GM12878 (cell line): ENCODE data around the gene SHQ1. TPM values are rescaled to one million over a fixed set of nuclear protein-coding genes. Genes with fewer than 3 reads are reported as not detected.

Experiments
- BCL11A ChIP-seq: IDR thresholded peaks from 2 replicates; pipeline ENCODE4 v1.6.1; 2011; ENCODE audit warnings: low read depth, low read length
- BHLHE40 ChIP-seq, 2 experiments: fragments of 450-650 bp in 1 of 2; IDR thresholded peaks; 2 replicates each; pipeline ENCODE4 v1.6.1; 2011 to 2017; ENCODE audit warnings: low read depth in 2 of 2, borderline replicate concordance in 1 of 2, improper control_type of control experiment in 1 of 2, low read length in 1 of 2, mild to moderate bottlenecking in 1 of 2
- FOXM1 ChIP-seq: IDR thresholded peaks from 2 replicates; pipeline ENCODE4 v1.6.1; 2012; ENCODE audit warnings: low read depth, mild to moderate bottlenecking, inconsistent platforms, low read length, moderate library complexity
- HCFC1 ChIP-seq: fragments of 150-350 bp; IDR thresholded peaks from 2 replicates; pipeline ENCODE4 v1.6.1; 2014; ENCODE audit warnings: low read length
- HDGF ChIP-seq: fragments of 450-650 bp; IDR thresholded peaks from 2 replicates; pipeline ENCODE4 v1.6.1; 2016; ENCODE audit warnings: antibody characterized with exemption
- KLF5 ChIP-seq: fragments of 450-650 bp; IDR thresholded peaks from 2 replicates; pipeline ENCODE4 v1.6.1; 2014; ENCODE audit warnings: mild to moderate bottlenecking; ENCODE audit not compliant: partially characterized antibody
- LARP7 ChIP-seq: fragments of 450-650 bp; IDR thresholded peaks from 2 replicates; pipeline ENCODE4 v1.6.1; 2017; ENCODE audit warnings: mild to moderate bottlenecking
- NR2C1 ChIP-seq: fragments of 450-650 bp; IDR thresholded peaks from 2 replicates; pipeline ENCODE4 v1.6.1; 2017; ENCODE audit warnings: antibody characterized with exemption, mild to moderate bottlenecking, moderate library complexity
- RAD51 ChIP-seq: fragments of 450-650 bp; IDR thresholded peaks from 2 replicates; pipeline ENCODE4 v1.6.1; 2016; ENCODE audit warnings: moderate library complexity, mild to moderate bottlenecking, inconsistent platforms
- RCOR1 ChIP-seq: conservative IDR thresholded peaks from 2 replicates; pipeline ENCODE4 v1.6.1; 2012; ENCODE audit warnings: low read depth, low read length, improper control_type of control experiment
- USF2 ChIP-seq: IDR thresholded peaks from 2 replicates; pipeline ENCODE4 v1.6.1; 2011; ENCODE audit warnings: low read depth, low read length, improper control_type of control experiment, borderline replicate concordance
- WRNIP1 ChIP-seq: IDR thresholded peaks from 2 replicates; pipeline ENCODE4 v1.6.1; 2011; ENCODE audit warnings: low read depth, low read length, improper control_type of control experiment, borderline replicate concordance
- ZSCAN29 ChIP-seq: fragments of 450-650 bp; IDR thresholded peaks from 2 replicates; pipeline ENCODE4 v1.6.1; 2017; ENCODE audit warnings: mild to moderate bottlenecking, moderate library complexity
- polyA plus RNA-seq, 11 experiments: library from polyadenylated mRNA; depleted of rRNA in 4 of 11; unstranded in 6 of 11; stranded (reverse) in 5 of 11; fragments of >200 nt; fragmentation: Nextera tagmentation in 4 of 11; fragmentation: Illumina TruSeq in 1 of 11; extraction: Ambion mirVana in 4 of 11; extraction: Trizol in 1 of 11; gene quantifications; 1 replicate in 1 of 11; 2 replicates in 10 of 11; pipeline versions ENCODE4 v1.2.1 to v1.2.3, GENCODE V29; 2011 to 2016; ENCODE audit warnings: inconsistent platforms in 2 of 11, missing spikeins in 2 of 11, low read depth in 1 of 11
- total RNA-seq, 4 experiments: library from RNA; depleted of rRNA in 3 of 4; stranded (reverse); fragments of >200 nt in 3 of 4; fragmentation: Illumina TruSeq in 1 of 4; extraction: Trizol in 1 of 4; gene quantifications; 2 replicates each; pipeline versions ENCODE4 v1.2.1 to v1.2.3, GENCODE V29; 2013 to 2021
- TF ChIP-seq, protein P1 (sequence below): fragments of 450-650 bp; IDR thresholded peaks from 2 replicates; pipeline ENCODE4 v1.6.1; 2017; ENCODE audit warnings: antibody characterized with exemption, mild to moderate bottlenecking, moderate library complexity

The SHQ1 gene
- total and polyA plus RNA-seq, 10 of the 15 experiments (the other 5 are each of a cell fraction or from before 2014, with no cell fraction given), result 12.6 to 51.7 (median 24.5) TPM

DNA sequence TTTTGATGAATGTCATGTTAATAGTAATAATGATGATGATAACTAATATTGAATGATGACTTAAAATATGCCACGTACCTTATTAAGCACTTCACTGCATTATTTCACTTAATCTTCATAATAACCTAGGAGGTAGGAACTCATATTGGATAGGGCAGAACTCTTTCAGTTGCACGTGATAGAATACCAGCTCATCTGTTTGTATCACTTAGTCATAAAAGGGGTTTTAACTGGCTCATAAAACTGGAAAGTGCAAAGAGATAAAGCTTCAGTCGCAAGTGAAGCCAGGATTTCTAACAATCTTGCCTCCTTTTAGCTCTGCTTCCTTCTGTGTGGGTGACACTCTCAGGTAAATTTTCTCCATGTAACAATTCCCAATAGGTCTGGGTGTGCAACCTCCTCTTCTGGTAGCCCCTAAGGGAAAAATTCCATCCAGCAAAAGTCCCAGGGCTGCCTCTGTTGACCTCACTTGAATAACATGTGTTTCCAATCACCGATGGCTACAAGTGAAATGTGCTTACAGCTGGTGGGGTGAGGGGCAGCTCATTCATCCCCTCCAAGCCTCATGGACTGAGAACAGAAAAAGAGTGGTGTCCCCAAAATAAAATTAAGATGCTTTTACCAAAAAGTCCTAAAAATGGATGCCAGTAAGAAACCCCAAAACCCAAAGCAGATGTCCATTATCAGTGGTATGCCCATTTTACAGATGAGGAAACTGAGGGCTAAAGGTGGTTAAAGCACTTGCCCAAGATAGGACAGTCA, 48.9 kb upstream of the SHQ1 start (continued):
- no peak for TF ChIP-seq USF2
- TF ChIP-seq BHLHE40 (IDR thresholded peaks at IDR 0.05; ENCODE audit: borderline replicate concordance in 1 of 2, low read depth in 2 of 2, low read length in 1 of 2), result no peak
- TF ChIP-seq FOXM1, result no peak
- no peak for TF ChIP-seq HDGF
- TF ChIP-seq NR2C1, result no peak
- TF ChIP-seq, protein P1, sequence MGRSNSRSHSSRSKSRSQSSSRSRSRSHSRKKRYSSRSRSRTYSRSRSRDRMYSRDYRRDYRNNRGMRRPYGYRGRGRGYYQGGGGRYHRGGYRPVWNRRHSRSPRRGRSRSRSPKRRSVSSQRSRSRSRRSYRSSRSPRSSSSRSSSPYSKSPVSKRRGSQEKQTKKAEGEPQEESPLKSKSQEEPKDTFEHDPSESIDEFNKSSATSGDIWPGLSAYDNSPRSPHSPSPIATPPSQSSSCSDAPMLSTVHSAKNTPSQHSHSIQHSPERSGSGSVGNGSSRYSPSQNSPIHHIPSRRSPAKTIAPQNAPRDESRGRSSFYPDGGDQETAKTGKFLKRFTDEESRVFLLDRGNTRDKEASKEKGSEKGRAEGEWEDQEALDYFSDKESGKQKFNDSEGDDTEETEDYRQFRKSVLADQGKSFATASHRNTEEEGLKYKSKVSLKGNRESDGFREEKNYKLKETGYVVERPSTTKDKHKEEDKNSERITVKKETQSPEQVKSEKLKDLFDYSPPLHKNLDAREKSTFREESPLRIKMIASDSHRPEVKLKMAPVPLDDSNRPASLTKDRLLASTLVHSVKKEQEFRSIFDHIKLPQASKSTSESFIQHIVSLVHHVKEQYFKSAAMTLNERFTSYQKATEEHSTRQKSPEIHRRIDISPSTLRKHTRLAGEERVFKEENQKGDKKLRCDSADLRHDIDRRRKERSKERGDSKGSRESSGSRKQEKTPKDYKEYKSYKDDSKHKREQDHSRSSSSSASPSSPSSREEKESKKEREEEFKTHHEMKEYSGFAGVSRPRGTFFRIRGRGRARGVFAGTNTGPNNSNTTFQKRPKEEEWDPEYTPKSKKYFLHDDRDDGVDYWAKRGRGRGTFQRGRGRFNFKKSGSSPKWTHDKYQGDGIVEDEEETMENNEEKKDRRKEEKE, result no peak
- TF ChIP-seq LARP7, result no peak
- no peak for TF ChIP-seq RAD51
- no peak for TF ChIP-seq HCFC1
- no peak for TF ChIP-seq KLF5
- TF ChIP-seq RCOR1, result no peak
- no peak for TF ChIP-seq WRNIP1
- no peak for TF ChIP-seq BCL11A
- no peak for TF ChIP-seq ZSCAN29
